LNCaP clone FGC (cell line): ENCODE data around the gene PLD1.

ENCODE experiments used
- DNase-seq: peaks from one replicate; pipeline ENCODE4 v3.0.0-alpha.2; 2011; ENCODE audit warnings: low read depth
- H3K4me3 ChIP-seq: 2 replicates; pipeline ENCODE4 v1.5.1; 2011; ENCODE audit warnings: mild to moderate bottlenecking, low read depth, low read length, control low read depth
- TF ChIP-seq, protein P1 (sequence below): IDR thresholded peaks from 2 replicates; pipeline ENCODE4 v1.5.1; 2012; ENCODE audit warnings: mild to moderate bottlenecking; ENCODE audit not compliant: control insufficient read depth, insufficient read depth; ENCODE audit errors: extremely low read depth

Gene PLD1

DNA sequence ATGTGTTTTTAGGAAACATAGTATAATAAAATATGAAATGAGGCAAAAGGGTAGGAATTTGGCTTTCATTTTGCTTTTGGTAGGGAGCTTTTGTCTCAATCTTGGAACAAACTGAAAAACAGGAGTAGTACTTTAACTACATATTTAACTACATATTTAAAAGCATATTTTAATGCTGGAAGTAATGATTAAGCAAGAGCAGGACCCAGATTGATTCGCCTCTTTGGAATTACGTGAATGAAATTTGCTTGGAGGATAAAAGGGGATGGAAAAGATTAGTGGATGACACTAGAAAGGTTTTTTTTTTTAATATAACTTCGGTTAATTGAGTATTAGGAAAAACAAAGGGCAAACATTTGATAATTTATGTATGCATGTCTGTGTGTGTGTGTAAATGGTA is 21.7 kb upstream of the PLD1 start:
- no peak overlapping the region for H3K4me3 ChIP-seq
- DNase-seq, result no peak
- TF ChIP-seq, protein P1, sequence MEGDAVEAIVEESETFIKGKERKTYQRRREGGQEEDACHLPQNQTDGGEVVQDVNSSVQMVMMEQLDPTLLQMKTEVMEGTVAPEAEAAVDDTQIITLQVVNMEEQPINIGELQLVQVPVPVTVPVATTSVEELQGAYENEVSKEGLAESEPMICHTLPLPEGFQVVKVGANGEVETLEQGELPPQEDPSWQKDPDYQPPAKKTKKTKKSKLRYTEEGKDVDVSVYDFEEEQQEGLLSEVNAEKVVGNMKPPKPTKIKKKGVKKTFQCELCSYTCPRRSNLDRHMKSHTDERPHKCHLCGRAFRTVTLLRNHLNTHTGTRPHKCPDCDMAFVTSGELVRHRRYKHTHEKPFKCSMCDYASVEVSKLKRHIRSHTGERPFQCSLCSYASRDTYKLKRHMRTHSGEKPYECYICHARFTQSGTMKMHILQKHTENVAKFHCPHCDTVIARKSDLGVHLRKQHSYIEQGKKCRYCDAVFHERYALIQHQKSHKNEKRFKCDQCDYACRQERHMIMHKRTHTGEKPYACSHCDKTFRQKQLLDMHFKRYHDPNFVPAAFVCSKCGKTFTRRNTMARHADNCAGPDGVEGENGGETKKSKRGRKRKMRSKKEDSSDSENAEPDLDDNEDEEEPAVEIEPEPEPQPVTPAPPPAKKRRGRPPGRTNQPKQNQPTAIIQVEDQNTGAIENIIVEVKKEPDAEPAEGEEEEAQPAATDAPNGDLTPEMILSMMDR, result no peak

DNA sequence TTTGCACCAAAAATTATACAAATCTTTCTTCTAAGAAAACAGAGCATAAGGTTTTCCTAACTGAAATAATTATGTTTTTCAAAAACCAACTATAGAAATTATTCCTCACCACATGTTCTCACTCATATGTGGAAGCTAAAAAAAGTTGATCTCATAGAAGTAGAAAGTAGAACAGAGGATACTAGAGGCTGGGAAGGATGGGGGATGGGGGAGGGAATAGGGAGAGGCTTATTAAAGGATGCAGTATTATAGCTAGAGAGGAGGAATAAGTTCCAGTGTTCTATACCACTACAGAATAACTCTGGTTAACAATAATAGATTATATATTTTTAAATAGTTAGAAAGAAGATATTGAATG is 20.2 kb upstream of the PLD1 start:
- no peak for DNase-seq
- TF ChIP-seq, protein P1, result no peak
- H3K4me3 ChIP-seq, result no peak overlapping the region

DNA sequence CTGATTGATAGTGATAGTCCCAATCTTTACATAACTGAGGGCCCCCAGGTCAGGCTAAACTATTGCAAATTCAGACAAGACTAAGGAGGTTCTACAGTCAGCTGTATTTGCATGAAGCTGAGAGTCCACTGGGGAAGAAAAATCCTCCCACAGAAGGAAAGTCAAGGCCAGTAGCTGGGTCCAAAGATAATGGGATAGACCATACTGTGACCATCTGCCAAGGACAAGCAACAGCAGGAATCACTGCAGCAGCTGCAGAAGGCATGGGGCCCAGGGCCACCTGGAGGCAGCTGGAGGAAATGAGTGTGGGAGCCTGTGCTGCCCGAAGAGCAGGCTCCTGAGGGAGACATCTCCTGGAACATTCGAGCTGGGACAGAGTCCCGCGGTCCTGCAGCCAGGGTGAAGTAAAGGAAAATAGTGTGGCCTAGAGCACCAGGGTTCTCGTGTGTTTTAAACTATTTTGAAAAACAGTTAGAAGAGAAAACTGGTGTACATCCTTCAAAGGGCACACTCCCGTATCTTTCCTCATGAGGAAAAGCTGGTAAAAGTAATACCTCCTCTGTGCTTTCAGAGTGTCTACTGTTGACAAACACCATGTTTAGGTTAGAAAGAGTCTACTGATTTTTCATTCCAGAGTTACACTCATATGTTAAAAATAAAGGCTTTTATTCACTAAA is 19.7 kb upstream of the PLD1 start:
- TF ChIP-seq, protein P1, result peak; percentile 70
- no peak overlapping the region for H3K4me3 ChIP-seq
- DNase-seq, result no peak

DNA sequence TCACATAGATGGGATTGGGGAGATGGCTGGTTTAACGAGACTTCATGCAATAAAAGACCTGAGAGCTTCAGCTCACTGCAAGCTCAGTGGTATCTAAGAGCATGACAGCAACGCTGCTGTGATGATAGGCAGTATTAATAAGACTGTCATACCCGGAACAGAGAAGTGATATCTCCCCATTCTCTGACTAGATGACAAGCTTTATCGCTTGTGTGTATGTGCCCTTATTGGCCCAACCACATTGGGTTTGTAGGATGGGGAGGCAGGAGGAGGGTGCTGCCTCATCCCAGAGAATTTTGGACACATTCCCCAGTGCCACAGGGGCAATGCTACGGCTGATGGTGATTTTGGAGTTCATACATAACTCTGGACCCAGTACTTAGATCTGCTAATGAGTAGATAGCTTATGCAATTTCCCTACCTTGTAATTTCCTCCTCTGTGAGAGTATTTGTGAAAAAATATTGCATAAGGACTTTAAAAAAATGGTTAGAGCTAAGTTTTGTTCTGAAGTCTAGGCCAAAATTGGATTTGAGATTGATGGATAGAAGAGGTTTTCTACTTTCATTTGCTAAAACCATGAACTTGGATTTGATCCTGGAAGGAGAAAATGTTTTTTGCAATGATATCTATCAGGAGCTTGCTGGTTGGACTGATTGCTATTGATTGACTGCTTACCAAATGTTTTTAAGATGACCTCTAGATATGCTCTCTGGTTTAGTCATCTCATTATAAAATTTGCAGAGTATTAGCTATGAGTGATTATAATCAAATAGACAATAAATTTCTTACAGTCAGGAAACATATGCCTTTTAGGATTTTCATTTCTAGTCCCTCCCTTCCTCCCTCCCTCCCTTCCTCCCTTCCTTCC is 18.9 kb upstream of the PLD1 start:
- no peak for DNase-seq
- TF ChIP-seq, protein P1, result no peak
- no peak overlapping the region for H3K4me3 ChIP-seq

DNA sequence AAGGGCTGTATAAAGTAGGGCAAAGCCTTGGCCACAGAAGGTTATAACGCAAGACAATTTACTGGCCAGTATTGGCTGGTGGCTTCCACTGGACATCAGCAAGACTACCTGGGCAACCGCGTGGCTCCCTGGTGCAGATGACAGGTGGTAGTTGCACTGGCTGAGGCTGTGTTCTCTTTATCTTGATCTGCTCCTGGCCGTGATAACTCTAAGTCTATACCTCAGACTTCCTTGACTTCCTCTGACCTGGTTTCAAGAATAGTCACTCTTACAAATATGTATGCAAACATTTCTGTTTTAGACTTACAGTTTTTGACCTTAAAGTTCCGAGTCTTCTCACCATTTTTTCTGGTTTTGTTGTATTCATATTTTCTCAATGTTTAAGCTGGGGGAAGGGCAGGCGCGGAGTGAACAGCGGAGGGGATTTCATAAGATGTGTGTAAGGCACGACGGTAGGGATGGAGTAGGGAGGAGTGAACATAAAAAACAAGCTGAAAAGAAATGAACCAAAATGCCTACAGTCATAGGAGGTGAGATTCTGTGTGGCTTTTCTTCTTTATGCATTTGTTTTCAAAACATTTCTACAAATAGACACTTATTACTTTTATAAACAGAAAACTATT is 17.7 kb upstream of the PLD1 start:
- no peak overlapping the region for H3K4me3 ChIP-seq
- TF ChIP-seq, protein P1, result no peak
- no peak for DNase-seq

DNA sequence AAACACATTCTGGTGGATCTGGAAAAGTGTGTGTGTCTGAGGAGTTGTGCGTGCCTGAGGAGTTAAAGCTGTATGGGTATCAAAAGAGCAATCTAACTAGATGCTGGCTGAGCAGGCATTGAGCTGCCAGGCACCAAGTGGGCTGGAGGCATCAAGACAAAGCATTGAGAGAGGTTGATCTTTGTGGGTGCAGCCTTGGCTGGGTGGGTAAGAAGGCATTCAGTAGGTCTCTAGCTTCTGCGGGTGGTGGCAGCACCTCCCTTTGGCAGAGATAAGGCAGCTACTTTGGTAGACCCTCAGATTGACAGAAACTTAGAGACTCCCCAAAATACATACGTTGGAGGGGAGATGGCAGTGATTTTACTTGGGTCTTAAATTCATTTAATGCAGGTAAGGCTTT is 17.1 kb upstream of the PLD1 start:
- TF ChIP-seq, protein P1, result no peak
- DNase-seq, result no peak
- no peak overlapping the region for H3K4me3 ChIP-seq
